Measurements from ENCODE around the gene MAP2.

MAP2 gene

DNA sequence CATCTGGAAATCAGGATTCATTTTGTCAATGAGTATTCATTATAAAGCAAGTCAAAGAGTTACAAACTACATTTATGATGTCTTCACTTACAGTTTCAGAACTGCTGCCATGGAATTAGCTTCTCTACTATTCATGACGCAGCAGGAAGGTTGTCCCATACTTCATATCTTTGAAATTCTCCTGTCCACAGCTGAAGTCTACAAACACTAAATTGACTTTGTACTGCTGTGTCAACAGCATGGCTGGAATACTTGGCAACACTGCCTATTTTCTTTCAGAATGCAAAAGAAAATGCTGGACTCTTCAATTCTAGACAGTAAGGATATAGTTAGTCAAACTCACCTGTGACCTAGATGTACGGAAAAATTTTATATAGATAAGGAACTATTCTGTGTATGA lies 303.2 kb downstream of the MAP2 start:
- H3K4me3 ChIP-seq (ENCODE audit: insufficient read depth in 1 of 2, low read depth in 1 of 2, low read length in 2 of 2), result no peak overlapping the region
- H4K8ac ChIP-seq (ENCODE audit: low read length), result no peak overlapping the region
- WGBS, result 73% methylated on average over 1 of the region's 2 CpGs

DNA sequence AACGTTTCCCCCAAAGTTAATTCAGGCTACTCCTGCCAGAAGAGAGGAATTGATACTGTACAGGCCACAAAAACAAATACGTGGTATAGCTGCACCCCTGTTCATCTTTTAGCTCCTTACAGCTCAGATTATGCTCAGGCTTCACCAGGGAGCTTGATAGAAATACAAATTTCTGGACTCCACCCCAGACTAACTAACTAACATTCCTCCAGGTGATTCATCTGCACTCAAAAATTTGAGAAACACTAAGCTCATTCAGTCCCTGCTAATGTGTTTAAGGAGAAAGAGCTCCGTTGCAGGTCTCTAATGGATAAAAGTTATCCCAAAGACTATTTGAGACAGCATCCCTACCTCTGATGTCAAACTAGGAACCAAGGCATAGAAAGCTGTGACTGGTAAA lies 311.0 kb downstream of the MAP2 start:
- no peaks in the 10 kb centered on the region for H3K4me1 ChIP-seq (ENCODE audit: control insufficient read depth, insufficient read depth, low read depth, low read length)
- no peak for DNase-seq
- no peak overlapping the region for H2AK5ac ChIP-seq (ENCODE audit: low read length, severe bottlenecking)
- H3K4me3 ChIP-seq (ENCODE audit: insufficient read depth in 1 of 2, low read depth in 1 of 2, low read length in 2 of 2), result no peak overlapping the region
- 53% methylated on average over 3 of the region's 3 CpGs for WGBS
- H4K8ac ChIP-seq (ENCODE audit: low read length), result no peak overlapping the region
- H3K27ac ChIP-seq (ENCODE audit: low read length, poor library complexity, severe bottlenecking), result no peak overlapping the region
- H3K27me3 ChIP-seq (ENCODE audit: control insufficient read depth in 1 of 2, insufficient read depth in 1 of 2, low read length in 2 of 2), result no peaks in the 10 kb centered on the region
- H3K9me3 ChIP-seq (ENCODE audit: control insufficient read depth, low read length), result no peaks in the 10 kb centered on the region
- no peak overlapping the region for H2BK12ac ChIP-seq (ENCODE audit: low read length in 2 of 2)
- no peak overlapping the region for H2AFZ ChIP-seq (ENCODE audit: low read depth, low read length)
- no peak overlapping the region for H3K18ac ChIP-seq (ENCODE audit: low read depth in 1 of 2, low read length in 2 of 2)
- H2BK5ac ChIP-seq (ENCODE audit: low read depth, low read length, poor library complexity, severe bottlenecking), result no peak overlapping the region
- H2BK15ac ChIP-seq (ENCODE audit: low read depth, poor library complexity, severe bottlenecking), result no peak overlapping the region
- no peak overlapping the region for H3K4me2 ChIP-seq (ENCODE audit: low read length, poor library complexity, severe bottlenecking)
- H3K23ac ChIP-seq (ENCODE audit: low read length in 2 of 2), result no peak overlapping the region
- no peak overlapping the region for H3K4ac ChIP-seq (ENCODE audit: low read depth in 1 of 2, low read length in 2 of 2)
- H2BK120ac ChIP-seq (ENCODE audit: low read depth, low read length), result no peak overlapping the region
- no peaks in the 10 kb centered on the region for H3K79me1 ChIP-seq (replicated peaks; ENCODE audit: low read length, poor library complexity, severe bottlenecking)
- no peak overlapping the region for H3K14ac ChIP-seq (ENCODE audit: low read length in 2 of 2)
- H4K91ac ChIP-seq (ENCODE audit: low read length), result no peak overlapping the region
- no peak overlapping the region for H3K9ac ChIP-seq (ENCODE audit: low read length)
- H3K36me3 ChIP-seq (ENCODE audit: control insufficient read depth in 1 of 2, insufficient read depth in 2 of 2, low read depth in 1 of 2, low read length in 2 of 2), result no peaks in the 10 kb centered on the region

More for the DNA sequence above, 303.2 kb downstream of the MAP2 start:
- Histone ChIP-seq H3K4me2 (ENCODE audit: low read length, poor library complexity, severe bottlenecking) (no peak overlapping the region), H2AFZ (ENCODE audit: low read depth, low read length) (no peak overlapping the region), H2BK15ac (ENCODE audit: low read depth, poor library complexity, severe bottlenecking) (no peak overlapping the region), H4K91ac (ENCODE audit: low read length) (no peak overlapping the region), H3K4me1 (ENCODE audit: control insufficient read depth, insufficient read depth, low read depth, low read length) (no peaks in the 10 kb centered on the region), H2BK120ac (ENCODE audit: low read depth, low read length) (no peak overlapping the region), H3K36me3 (ENCODE audit: control insufficient read depth in 1 of 2, insufficient read depth in 2 of 2, low read depth in 1 of 2, low read length in 2 of 2) (no peaks in the 10 kb centered on the region), H2BK12ac (ENCODE audit: low read length in 2 of 2) (no peak overlapping the region), H2AK5ac (ENCODE audit: low read length, severe bottlenecking) (no peak overlapping the region), H3K79me1 (replicated peaks; ENCODE audit: low read length, poor library complexity, severe bottlenecking) (no peaks in the 10 kb centered on the region), H3K18ac (ENCODE audit: low read depth in 1 of 2, low read length in 2 of 2) (no peak overlapping the region), H3K4ac (ENCODE audit: low read depth in 1 of 2, low read length in 2 of 2) (no peak overlapping the region), H2BK5ac (ENCODE audit: low read depth, low read length, poor library complexity, severe bottlenecking) (no peak overlapping the region), H3K27ac (ENCODE audit: low read length, poor library complexity, severe bottlenecking) (no peak overlapping the region), H3K9me3 (ENCODE audit: control insufficient read depth, low read length) (no peaks in the 10 kb centered on the region), H3K9ac (ENCODE audit: low read length) (no peak overlapping the region), H3K14ac (ENCODE audit: low read length in 2 of 2) (no peak overlapping the region), H3K23ac (ENCODE audit: low read length in 2 of 2) (no peak overlapping the region), H3K27me3 (ENCODE audit: control insufficient read depth in 1 of 2, insufficient read depth in 1 of 2, low read length in 2 of 2) (no peaks in the 10 kb centered on the region)
- no peak for DNase-seq

DNA sequence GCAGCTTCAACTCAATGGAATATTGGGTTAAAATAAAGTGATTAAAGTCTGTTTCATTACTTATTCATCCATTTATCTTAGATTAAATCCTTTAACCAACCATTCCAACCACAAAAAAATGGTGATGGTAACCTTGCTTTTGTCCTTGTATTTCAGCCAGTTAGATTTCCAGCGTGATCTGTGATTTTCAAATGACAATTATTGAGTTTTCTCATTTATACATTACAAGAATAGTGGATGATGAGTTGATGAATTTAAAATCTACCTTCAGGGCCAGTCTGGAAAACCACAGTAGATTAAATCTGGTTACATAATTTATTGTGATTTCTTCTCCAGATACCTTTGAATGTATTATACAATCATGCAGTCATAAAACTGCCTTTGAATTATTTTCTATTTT lies 318.1 kb downstream of the MAP2 start:
- Histone ChIP-seq H3K4me1 (ENCODE audit: control insufficient read depth, insufficient read depth, low read depth, low read length) (no peaks in the 10 kb centered on the region), H3K4ac (ENCODE audit: low read depth in 1 of 2, low read length in 2 of 2) (no peak overlapping the region), H3K9me3 (ENCODE audit: control insufficient read depth, low read length) (peaks cover 4% of the 10 kb centered on the region), H3K14ac (ENCODE audit: low read length in 2 of 2) (no peak overlapping the region), H3K4me3 (ENCODE audit: insufficient read depth in 1 of 2, low read depth in 1 of 2, low read length in 2 of 2) (no peak overlapping the region), H3K27ac (ENCODE audit: low read length, poor library complexity, severe bottlenecking) (no peak overlapping the region), H2BK5ac (ENCODE audit: low read depth, low read length, poor library complexity, severe bottlenecking) (no peak overlapping the region), H3K23ac (ENCODE audit: low read length in 2 of 2) (no peak overlapping the region), H3K9ac (ENCODE audit: low read length) (no peak overlapping the region), H3K79me1 (replicated peaks; ENCODE audit: low read length, poor library complexity, severe bottlenecking) (no peaks in the 10 kb centered on the region), H2BK120ac (ENCODE audit: low read depth, low read length) (no peak overlapping the region), H3K18ac (ENCODE audit: low read depth in 1 of 2, low read length in 2 of 2) (no peak overlapping the region), H3K4me2 (ENCODE audit: low read length, poor library complexity, severe bottlenecking) (no peak overlapping the region), H2BK15ac (ENCODE audit: low read depth, poor library complexity, severe bottlenecking) (no peak overlapping the region), H2AFZ (ENCODE audit: low read depth, low read length) (no peak overlapping the region), H2BK12ac (ENCODE audit: low read length in 2 of 2) (no peak overlapping the region), H3K36me3 (ENCODE audit: control insufficient read depth in 1 of 2, insufficient read depth in 2 of 2, low read depth in 1 of 2, low read length in 2 of 2) (no peaks in the 10 kb centered on the region), H4K8ac (ENCODE audit: low read length) (no peak overlapping the region), H3K27me3 (ENCODE audit: control insufficient read depth in 1 of 2, insufficient read depth in 1 of 2, low read length in 2 of 2) (no peaks in the 10 kb centered on the region), H4K91ac (ENCODE audit: low read length) (no peak overlapping the region), H2AK5ac (ENCODE audit: low read length, severe bottlenecking) (no peak overlapping the region)
- no peak for DNase-seq
- no CpG with 5 or more reads among the region's 1 CpG for WGBS

DNA sequence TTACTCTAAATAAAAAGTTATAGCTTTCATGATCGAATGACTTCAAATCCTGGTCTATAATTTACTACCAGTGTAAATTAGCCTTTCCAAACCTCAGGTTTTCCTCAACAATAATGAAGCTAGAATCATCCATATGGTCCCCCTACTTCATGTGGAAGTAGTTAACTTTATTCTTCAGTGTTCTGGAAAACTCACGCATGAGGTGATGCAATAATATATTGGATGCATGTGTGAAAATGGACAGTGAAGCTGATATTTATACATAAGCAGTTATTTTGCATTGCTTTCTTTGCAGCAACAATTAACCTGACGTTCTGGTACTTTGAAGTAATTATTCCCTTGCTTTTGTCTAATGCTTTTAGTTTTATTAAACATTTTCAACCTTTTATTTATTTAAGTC lies 329.2 kb downstream of the MAP2 start:
- Histone ChIP-seq H3K4me3 (ENCODE audit: insufficient read depth in 1 of 2, low read depth in 1 of 2, low read length in 2 of 2) (no peak overlapping the region), H3K36me3 (ENCODE audit: control insufficient read depth in 1 of 2, insufficient read depth in 2 of 2, low read depth in 1 of 2, low read length in 2 of 2) (no peaks in the 10 kb centered on the region), H3K9me3 (ENCODE audit: control insufficient read depth, low read length) (no peaks in the 10 kb centered on the region), H3K4me2 (ENCODE audit: low read length, poor library complexity, severe bottlenecking) (no peak overlapping the region), H3K79me1 (replicated peaks; ENCODE audit: low read length, poor library complexity, severe bottlenecking) (no peaks in the 10 kb centered on the region), H3K18ac (ENCODE audit: low read depth in 1 of 2, low read length in 2 of 2) (no peak overlapping the region), H2BK15ac (ENCODE audit: low read depth, poor library complexity, severe bottlenecking) (no peak overlapping the region), H3K4me1 (ENCODE audit: control insufficient read depth, insufficient read depth, low read depth, low read length) (no peaks in the 10 kb centered on the region), H2BK5ac (ENCODE audit: low read depth, low read length, poor library complexity, severe bottlenecking) (no peak overlapping the region), H2AK5ac (ENCODE audit: low read length, severe bottlenecking) (no peak overlapping the region), H2BK120ac (ENCODE audit: low read depth, low read length) (no peak overlapping the region), H4K91ac (ENCODE audit: low read length) (no peak overlapping the region), H3K14ac (ENCODE audit: low read length in 2 of 2) (no peak overlapping the region), H4K8ac (ENCODE audit: low read length) (no peak overlapping the region), H3K4ac (ENCODE audit: low read depth in 1 of 2, low read length in 2 of 2) (no peak overlapping the region), H3K27ac (ENCODE audit: low read length, poor library complexity, severe bottlenecking) (no peak overlapping the region), H3K23ac (ENCODE audit: low read length in 2 of 2) (no peak overlapping the region), H2BK12ac (ENCODE audit: low read length in 2 of 2) (no peak overlapping the region), H3K9ac (ENCODE audit: low read length) (no peak overlapping the region), H2AFZ (ENCODE audit: low read depth, low read length) (no peak overlapping the region), H3K27me3 (ENCODE audit: control insufficient read depth in 1 of 2, insufficient read depth in 1 of 2, low read length in 2 of 2) (no peaks in the 10 kb centered on the region)
- WGBS, result no CpG with 5 or more reads among the region's 3 CpGs
- no peak for DNase-seq
